Rectal smooth muscle tissue (tissue), 1 donor: ENCODE results near the gene KLKB1.

ENCODE experiments used
- H3K27ac ChIP-seq: one replicate; pipeline ENCODE4 v1.7.0; 2013; ENCODE audit warnings: low read depth, low read length, inconsistent platforms
- H3K27me3 ChIP-seq: one replicate; pipeline ENCODE4 v1.7.0; 2013; ENCODE audit warnings: low read length; ENCODE audit not compliant: control insufficient read depth, insufficient read depth
- H3K36me3 ChIP-seq: one replicate; pipeline ENCODE4 v1.7.0; 2013; ENCODE audit warnings: low read length; ENCODE audit not compliant: control insufficient read depth, insufficient read depth
- H3K4me1 ChIP-seq: one replicate; pipeline ENCODE4 v1.7.0; 2013; ENCODE audit warnings: low read length; ENCODE audit not compliant: control insufficient read depth, insufficient read depth
- H3K4me3 ChIP-seq: one replicate; pipeline ENCODE4 v1.7.0; 2013; ENCODE audit warnings: low read length
- H3K9ac ChIP-seq: one replicate; pipeline ENCODE4 v1.7.0; 2013; ENCODE audit warnings: low read length

The KLKB1 gene

DNA sequence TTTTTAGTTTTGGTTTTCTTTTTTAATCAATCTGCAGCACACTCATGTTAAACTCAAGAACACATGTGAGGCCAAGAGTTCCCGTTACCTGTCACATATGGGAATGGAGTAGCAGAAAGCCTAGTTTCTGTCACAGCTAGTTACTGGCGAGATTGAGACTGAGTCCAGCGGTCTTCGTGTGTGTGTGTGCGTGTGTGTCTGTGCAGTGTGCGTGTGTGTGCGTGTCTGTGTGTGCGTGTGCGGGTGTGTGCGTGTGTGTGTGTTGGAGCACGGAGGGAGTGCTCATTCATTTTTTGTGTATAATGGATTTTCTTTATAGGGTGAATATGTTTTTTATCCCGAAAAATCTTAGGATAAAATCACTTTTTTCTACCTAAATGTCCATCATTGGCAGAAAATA lies 57.8 kb downstream of the KLKB1 start:
- H3K36me3 ChIP-seq, result no peaks in the 10 kb centered on the region
- H3K4me1 ChIP-seq, result no peaks in the 10 kb centered on the region
- no peak overlapping the region for H3K9ac ChIP-seq
- no peak overlapping the region for H3K27ac ChIP-seq
- H3K27me3 ChIP-seq, result no peaks in the 10 kb centered on the region
- H3K4me3 ChIP-seq, result no peak overlapping the region

DNA sequence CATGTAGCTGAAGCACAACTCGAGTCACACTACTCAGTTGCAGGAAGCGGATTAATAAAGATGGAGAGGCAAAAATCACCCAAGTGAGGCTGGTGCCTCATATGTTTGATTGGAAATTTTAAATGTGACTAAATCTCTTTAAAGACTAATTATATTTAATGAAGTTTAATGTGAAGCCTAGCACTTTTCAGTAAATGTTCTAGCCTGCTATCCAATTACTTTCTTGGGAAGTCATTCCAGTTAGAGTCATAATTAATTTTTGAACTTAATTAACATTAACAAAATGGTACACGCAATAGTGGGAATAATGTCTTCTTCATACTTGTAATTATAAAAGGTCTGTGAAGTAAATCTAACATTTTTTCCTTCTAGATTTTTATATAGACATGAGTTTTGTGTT lies 59.3 kb downstream of the KLKB1 start:
- no peak overlapping the region for H3K9ac ChIP-seq
- H3K4me3 ChIP-seq, result no peak overlapping the region
- H3K27ac ChIP-seq, result no peak overlapping the region

DNA sequence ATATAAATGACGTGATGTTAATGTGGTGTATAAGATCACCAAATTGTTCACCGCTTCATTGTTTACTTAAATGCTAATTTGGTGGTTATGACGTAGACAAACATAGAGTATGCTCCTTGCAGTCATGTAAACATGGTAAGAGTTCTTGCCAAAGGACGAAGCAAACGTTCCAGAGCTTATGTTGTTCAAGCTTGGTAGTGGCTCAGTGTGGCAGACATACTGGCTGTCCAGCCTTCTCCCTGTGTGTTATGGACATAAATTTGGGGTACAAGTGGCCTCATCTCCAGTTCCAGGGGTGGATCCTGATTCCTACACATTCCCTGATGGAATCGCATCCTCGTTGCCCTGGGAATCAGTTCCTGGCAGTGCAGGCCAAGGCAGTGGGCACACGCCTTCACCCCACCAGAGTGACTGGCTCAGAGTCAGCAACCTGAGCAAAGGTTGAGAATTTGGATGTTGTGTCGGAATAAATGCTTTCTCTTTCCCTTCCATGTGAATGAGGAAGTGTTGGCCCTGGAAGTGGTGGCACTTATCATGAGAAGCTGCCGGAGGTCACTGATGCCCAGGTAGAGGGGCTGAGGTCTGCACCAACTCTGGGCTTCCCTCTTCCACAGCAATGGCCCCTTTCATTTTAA lies 64.1 kb downstream of the KLKB1 start:
- H3K36me3 ChIP-seq, result no peaks in the 10 kb centered on the region
- no peak overlapping the region for H3K9ac ChIP-seq
- no peaks in the 10 kb centered on the region for H3K4me1 ChIP-seq
- no peak overlapping the region for H3K27ac ChIP-seq
- no peak overlapping the region for H3K4me3 ChIP-seq
- no peaks in the 10 kb centered on the region for H3K27me3 ChIP-seq

More for the DNA sequence above, 59.3 kb downstream of the KLKB1 start:
- Histone ChIP-seq H3K27me3 (no peaks in the 10 kb centered on the region), H3K4me1 (no peaks in the 10 kb centered on the region), H3K36me3 (no peaks in the 10 kb centered on the region)

DNA sequence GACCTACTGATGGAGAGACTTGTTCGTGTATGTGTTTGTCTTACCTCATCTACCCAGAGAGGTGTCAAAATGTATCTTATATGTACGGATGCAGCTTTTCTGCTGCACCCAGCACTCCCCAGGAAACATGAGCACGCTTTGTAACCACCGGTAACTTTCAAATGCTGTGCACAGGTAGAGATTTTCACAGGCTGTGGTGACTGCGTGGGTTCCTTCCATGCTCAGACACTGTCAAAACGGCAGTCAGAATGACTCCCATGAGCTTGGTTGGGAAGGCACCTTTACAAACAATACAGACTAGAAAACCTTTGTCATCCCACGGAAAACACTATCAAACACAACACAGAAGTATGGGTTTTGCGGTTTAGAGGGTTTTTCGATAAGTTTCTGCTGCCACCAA lies 66.9 kb downstream of the KLKB1 start:
- Histone ChIP-seq H3K27me3 (no peaks in the 10 kb centered on the region), H3K27ac (no peak overlapping the region), H3K36me3 (no peaks in the 10 kb centered on the region), H3K4me1 (no peaks in the 10 kb centered on the region), H3K4me3 (no peak overlapping the region), H3K9ac (no peak overlapping the region)

DNA sequence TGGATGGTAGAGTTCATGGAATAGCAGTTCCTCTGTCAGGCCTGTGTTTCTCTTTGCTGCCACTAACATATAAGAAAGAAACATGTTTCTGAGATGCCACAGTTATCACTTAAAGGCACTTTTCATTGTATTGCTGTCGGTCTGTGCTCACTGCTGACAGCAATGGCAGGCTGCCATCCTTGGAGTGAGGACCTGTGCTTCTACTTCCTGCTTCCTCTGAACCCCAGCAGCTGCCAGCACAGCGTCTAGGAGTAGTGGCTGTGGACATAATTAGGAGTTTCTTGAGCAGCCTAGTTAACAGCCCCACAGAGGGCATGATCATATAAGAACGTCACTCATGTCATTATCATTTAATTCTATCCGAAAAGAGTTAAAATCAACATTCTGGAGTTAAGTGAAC lies 69.2 kb downstream of the KLKB1 start:
- H3K9ac ChIP-seq, result no peak overlapping the region
- no peak overlapping the region for H3K27ac ChIP-seq
- no peaks in the 10 kb centered on the region for H3K36me3 ChIP-seq
- H3K4me1 ChIP-seq, result no peaks in the 10 kb centered on the region
- no peaks in the 10 kb centered on the region for H3K27me3 ChIP-seq
- H3K4me3 ChIP-seq, result no peak overlapping the region

DNA sequence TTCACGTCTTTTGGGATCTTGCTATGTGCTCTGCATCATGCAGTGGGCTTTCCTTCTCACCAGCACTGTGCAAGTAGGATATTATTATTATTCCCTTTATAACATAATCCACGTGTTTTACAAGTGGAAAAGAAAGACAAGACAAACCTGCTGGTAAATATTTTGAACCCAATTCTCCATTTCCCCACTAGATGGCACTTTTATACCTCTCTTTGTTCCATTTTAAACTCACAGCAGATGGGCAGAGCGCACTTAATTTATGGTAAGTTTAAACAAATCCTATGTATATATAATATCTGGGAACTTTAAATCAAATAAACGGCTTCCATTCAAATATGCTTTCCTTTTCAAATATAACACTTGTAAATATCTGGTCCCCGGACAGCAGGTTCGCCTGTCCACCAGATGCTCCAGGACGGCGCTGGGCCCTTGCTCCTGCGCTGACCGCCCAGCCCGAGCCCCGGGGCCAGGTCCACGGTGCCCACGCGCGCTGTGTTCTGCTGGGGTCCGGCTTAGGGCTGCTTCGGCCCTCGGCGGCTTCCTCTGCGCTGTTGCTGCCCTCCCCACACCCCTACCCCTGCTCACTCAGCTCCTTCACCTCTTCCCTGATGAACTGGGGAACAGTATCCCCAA lies 69.8 kb downstream of the KLKB1 start:
- no peaks in the 10 kb centered on the region for H3K27me3 ChIP-seq
- H3K27ac ChIP-seq, result no peak overlapping the region
- H3K9ac ChIP-seq, result no peak overlapping the region
- H3K4me3 ChIP-seq, result no peak overlapping the region
- no peaks in the 10 kb centered on the region for H3K36me3 ChIP-seq
- H3K4me1 ChIP-seq, result no peaks in the 10 kb centered on the region

DNA sequence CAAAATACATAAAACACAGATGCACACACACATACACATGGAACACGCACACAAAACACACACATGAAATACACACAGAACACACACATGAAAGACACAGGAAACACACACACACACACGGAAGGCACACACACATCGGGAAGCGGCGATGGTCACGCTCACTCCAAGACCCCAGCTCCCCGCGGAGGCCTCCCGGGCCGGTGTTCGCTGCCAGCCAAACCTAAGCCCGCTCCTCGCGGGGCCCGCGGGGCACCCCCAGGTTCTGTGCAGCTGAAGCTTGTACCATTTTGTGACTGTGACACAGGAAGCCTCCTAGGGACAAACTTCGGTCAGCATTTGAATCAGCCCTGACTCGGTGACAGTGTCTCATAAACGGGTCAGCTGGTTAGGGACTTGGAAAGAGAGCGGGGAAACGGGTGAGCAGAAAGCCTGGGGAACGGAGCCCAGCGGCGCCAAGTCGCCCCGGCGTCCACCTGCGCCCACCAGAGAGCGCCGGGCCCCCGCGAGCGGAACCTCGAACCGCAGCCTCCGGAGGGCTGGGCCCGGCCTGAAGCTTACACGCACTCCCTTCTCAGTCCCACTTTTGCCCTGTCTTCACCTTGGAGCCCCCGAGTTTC lies 70.8 kb downstream of the KLKB1 start:
- Histone ChIP-seq H3K27me3 (no peaks in the 10 kb centered on the region), H3K27ac (no peak overlapping the region), H3K4me3 (no peak overlapping the region), H3K9ac (no peak overlapping the region), H3K4me1 (no peaks in the 10 kb centered on the region), H3K36me3 (no peaks in the 10 kb centered on the region)

DNA sequence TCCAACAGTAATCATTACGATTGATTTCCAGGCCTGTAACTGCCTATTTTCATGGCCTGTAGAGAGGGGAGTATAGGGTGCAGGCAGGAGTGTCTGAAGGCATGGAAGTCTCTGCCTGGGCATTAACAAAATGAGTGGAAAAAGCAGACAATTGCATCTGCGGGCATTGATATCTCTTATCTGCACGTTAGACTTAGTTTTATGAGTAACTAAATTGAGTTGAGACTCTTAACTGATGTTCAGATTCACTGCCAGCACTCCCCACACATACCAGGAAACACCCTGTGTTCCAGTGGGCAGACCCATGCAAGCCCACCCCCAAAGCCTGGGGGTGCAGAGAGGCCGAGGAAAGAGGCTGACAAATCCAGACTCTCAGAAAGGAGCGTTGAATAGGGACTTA lies 72.0 kb downstream of the KLKB1 start:
- H3K36me3 ChIP-seq, result no peaks in the 10 kb centered on the region
- no peaks in the 10 kb centered on the region for H3K27me3 ChIP-seq
- no peak overlapping the region for H3K9ac ChIP-seq
- no peaks in the 10 kb centered on the region for H3K4me1 ChIP-seq
- no peak overlapping the region for H3K4me3 ChIP-seq
- H3K27ac ChIP-seq, result no peak overlapping the region

DNA sequence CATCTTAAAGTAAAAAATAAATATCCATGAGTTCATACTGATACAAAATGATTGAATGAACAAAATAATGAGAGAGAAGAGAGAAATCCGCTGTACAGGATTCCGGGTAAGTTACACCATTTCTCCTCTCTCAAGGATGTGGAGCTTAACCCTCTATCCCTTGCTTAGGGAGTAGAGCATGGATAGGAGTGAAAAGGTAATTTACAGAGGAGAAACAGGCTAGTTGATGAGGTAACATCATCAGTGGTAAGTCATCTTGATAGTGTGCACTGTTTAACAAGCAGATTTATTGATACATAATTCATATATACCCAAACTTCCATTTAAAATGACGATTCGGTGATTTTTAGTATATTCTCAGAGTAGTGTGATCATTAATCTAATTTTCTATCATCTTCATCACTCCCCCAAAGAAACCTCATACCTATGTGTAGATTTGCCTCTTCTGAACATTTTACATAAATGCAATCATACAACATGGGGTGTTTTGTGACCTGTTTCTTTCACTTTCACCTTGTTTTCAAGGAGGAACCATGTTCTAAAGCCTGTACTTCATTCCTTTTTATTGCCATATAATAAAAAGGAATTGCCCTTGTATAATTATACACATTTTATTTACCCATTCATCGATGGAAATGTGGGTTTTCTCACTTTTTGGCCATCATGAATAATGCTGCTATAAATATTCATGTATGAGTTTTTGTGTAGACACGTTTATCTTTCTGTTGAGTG lies 73.5 kb downstream of the KLKB1 start:
- no peak overlapping the region for H3K4me3 ChIP-seq
- H3K4me1 ChIP-seq, result no peaks in the 10 kb centered on the region
- no peak overlapping the region for H3K27ac ChIP-seq
- H3K36me3 ChIP-seq, result no peaks in the 10 kb centered on the region
- H3K27me3 ChIP-seq, result no peaks in the 10 kb centered on the region
- no peak overlapping the region for H3K9ac ChIP-seq

DNA sequence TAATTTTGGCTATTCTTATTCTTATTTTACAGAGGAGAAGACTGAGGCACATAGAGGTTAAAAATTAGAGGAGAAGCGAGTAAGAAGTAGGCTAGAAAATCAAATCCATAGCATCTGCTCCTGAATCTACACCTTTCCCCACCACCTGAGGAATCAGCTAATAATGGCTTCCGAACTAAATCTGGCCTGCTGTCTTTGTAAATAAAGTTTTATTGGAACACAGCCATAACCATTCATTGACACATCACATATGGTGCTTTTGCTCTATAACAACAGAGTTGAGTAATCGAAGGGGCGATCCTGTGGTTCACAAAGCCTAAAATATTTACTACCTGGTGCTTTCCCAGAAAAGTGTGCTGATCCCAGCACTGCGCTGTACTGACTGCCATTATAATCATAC lies 76.9 kb downstream of the KLKB1 start:
- H3K9ac ChIP-seq, result no peak overlapping the region
- H3K4me1 ChIP-seq, result peaks cover 5% of the 10 kb centered on the region
- H3K36me3 ChIP-seq, result no peaks in the 10 kb centered on the region
- H3K27me3 ChIP-seq, result no peaks in the 10 kb centered on the region
- no peak overlapping the region for H3K4me3 ChIP-seq
- H3K27ac ChIP-seq, result no peak overlapping the region

DNA sequence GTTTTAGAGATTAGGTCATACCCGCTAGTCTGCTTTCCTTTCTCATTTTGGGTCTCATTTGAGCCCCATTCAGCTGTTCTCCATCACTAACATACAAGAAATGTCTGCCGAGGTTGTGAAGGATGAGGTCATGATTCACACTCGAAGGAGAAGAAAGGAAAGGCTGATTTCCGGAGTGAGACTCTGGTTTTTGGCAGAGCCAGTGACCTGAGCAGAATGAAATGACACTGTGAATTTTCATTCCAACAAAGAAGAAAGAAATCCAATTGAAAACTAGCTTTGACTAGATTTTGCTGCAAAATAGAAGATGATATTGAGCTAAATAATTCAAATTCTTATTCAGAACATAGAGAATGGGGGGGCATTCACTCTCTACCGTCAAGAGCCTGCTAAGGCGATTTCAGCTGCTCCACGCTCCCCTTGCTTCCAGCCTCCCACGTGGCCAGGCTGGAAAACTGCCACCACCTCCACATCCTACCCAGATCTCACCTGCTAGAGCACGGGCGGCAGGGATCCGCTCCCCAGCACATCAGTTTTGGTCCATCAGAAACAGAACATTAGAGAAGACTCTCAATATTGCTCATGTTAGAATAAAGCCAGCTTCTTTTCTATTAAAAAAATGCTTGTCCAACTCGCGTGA lies 77.7 kb downstream of the KLKB1 start:
- peaks cover 5% of the 10 kb centered on the region for H3K4me1 ChIP-seq
- no peak overlapping the region for H3K4me3 ChIP-seq
- H3K27ac ChIP-seq, result no peak overlapping the region
- no peaks in the 10 kb centered on the region for H3K36me3 ChIP-seq
- H3K9ac ChIP-seq, result no peak overlapping the region
- no peaks in the 10 kb centered on the region for H3K27me3 ChIP-seq

DNA sequence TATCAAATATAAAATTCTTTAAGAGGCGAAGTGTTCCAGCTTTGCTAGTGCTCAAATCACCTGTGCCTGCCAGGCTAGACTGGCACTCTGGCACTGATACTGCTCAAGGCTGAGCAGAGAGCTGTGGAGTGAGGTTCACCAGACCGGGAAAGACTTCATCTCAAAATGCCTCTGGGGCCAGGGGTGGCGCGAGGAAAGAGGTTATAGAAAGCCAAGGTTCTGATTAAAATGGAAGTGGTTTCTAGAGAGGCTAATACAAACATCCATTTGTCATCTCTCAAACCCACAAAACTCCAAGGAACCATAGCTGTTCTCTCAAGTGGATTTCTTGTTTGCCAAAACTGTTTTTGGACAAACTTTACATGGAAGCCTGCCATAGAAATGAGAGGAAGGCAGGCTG lies 80.2 kb downstream of the KLKB1 start:
- peaks cover 5% of the 10 kb centered on the region for H3K4me1 ChIP-seq
- no peaks in the 10 kb centered on the region for H3K27me3 ChIP-seq
- H3K27ac ChIP-seq, result no peak overlapping the region
- no peak overlapping the region for H3K9ac ChIP-seq
- no peaks in the 10 kb centered on the region for H3K36me3 ChIP-seq
- H3K4me3 ChIP-seq, result no peak overlapping the region
